Measurements from ENCODE around the gene ZNF629.

The ZNF629 gene

DNA sequence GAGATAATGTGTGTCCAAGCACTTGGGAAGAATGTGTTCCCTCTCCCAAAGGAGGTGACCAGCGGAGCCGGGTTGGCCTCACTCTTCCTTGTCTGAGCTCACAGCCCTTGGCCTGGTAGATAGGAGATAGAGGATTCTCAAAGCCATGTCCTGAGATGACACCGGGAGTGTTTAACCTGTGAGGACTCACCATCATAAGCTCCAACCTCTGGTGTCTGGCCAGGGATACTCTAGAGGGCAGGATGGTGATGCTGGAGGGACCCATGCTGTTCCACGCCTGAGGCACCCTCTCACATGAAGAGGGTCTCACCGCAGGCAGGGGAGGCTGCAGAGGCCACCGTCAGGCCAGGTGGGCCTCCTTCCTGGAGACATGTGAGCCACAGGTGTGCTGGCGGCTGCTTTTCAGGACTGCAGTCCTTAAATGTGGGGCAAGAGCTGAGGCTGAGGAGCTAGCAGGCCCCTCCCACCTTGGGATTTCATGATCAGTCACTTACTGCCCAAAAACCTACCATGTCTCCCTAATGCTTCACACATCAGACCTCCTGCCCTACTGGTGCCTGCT, 6.6 kb upstream of the ZNF629 start:
- ATAC-seq: no peak
- TF ChIP-seq ARNTL (CRISPR knock-in tag; IDR thresholded peaks at IDR 0.05; ENCODE audit: borderline replicate concordance, low read depth): no peak
- TF ChIP-seq ZNF8 (CRISPR knock-in tag; IDR thresholded peaks at IDR 0.05): no peak
- no peak for TF ChIP-seq CSDC2 (CRISPR knock-in tag; IDR thresholded peaks at IDR 0.05)
- TF ChIP-seq ESRRG (CRISPR knock-in tag; IDR thresholded peaks at IDR 0.05): no peak
- no peak for TF ChIP-seq SNAI2 (CRISPR knock-in tag; IDR thresholded peaks at IDR 0.05)
- TF ChIP-seq ZC3H10 (CRISPR knock-in tag; IDR thresholded peaks at IDR 0.05): no peak
- no peak for TF ChIP-seq CREB5 (CRISPR knock-in tag; IDR thresholded peaks at IDR 0.05; ENCODE audit: low read depth)
- no peak for TF ChIP-seq ZNF70 (CRISPR knock-in tag; IDR thresholded peaks at IDR 0.05)
- TF ChIP-seq GLIS3 (CRISPR knock-in tag; IDR thresholded peaks at IDR 0.05): no peak

DNA sequence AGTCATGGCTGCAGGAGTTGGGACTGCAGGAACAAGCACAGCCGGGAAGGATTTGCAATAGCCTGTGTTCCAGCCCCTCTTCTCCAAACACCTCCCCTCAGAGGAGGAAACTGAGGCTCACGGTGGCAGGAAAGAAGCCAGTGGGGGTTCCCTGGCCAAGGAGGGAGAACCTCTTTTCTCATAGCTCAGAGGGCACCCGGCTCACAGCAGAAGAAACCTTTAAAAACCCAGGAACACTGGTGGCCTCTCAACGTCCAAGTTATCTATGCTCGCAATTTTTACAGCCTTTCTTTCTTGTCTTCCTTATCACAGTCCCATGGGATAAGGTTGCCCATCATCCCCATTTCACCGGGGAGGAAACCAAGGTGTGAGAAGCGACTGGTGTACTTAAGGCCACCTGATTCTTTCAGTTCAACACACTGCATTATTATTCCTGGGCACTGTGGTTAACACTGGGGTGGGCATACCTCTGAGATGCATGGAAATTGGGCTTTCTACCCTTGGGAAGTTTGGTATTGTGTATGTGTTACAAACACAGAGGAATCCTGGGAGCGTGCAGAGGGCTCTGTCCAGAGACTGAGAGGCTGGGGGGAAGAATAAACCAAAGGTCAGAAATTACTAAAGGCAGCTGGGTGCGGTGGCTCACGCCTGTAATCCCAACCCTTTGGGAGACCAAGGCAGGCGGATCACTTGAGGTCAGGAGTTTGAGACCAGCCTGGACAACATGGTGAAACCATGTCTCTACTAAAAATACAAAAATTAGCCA, 791 bp upstream of the ZNF629 start:
- TF ChIP-seq, protein P1, sequence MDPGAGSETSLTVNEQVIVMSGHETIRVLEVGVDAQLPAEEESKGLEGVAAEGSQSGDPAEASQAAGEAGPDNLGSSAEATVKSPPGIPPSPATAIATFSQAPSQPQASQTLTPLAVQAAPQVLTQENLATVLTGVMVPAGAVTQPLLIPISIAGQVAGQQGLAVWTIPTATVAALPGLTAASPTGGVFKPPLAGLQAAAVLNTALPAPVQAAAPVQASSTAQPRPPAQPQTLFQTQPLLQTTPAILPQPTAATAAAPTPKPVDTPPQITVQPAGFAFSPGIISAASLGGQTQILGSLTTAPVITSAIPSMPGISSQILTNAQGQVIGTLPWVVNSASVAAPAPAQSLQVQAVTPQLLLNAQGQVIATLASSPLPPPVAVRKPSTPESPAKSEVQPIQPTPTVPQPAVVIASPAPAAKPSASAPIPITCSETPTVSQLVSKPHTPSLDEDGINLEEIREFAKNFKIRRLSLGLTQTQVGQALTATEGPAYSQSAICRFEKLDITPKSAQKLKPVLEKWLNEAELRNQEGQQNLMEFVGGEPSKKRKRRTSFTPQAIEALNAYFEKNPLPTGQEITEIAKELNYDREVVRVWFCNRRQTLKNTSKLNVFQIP (CRISPR knock-in tag; IDR thresholded peaks at IDR 0.05; ENCODE audit: borderline replicate concordance, low read depth): no peak
- TF ChIP-seq ZFP30 (CRISPR knock-in tag; IDR thresholded peaks at IDR 0.05) (no peak), BACH2 (CRISPR knock-in tag; IDR thresholded peaks at IDR 0.05; ENCODE audit: borderline replicate concordance) (no peak), TOX (CRISPR knock-in tag; IDR thresholded peaks at IDR 0.05; ENCODE audit: borderline replicate concordance) (no peak), GLIS3 (CRISPR knock-in tag; IDR thresholded peaks at IDR 0.05) (no peak), ZNF8 (CRISPR knock-in tag; IDR thresholded peaks at IDR 0.05) (no peak), PATZ1 (CRISPR knock-in tag; IDR thresholded peaks at IDR 0.05; ENCODE audit: borderline replicate concordance) (no peak), ZNF565 (CRISPR knock-in tag; conservative IDR thresholded peaks at IDR 0.05; ENCODE audit: low read depth) (no peak), ISL1 (CRISPR knock-in tag; IDR thresholded peaks at IDR 0.05) (no peak), CREB5 (CRISPR knock-in tag; IDR thresholded peaks at IDR 0.05; ENCODE audit: low read depth) (no peak), PPARA (CRISPR knock-in tag; IDR thresholded peaks at IDR 0.05; ENCODE audit: borderline replicate concordance) (no peak)
- TF ChIP-seq, protein P2, sequence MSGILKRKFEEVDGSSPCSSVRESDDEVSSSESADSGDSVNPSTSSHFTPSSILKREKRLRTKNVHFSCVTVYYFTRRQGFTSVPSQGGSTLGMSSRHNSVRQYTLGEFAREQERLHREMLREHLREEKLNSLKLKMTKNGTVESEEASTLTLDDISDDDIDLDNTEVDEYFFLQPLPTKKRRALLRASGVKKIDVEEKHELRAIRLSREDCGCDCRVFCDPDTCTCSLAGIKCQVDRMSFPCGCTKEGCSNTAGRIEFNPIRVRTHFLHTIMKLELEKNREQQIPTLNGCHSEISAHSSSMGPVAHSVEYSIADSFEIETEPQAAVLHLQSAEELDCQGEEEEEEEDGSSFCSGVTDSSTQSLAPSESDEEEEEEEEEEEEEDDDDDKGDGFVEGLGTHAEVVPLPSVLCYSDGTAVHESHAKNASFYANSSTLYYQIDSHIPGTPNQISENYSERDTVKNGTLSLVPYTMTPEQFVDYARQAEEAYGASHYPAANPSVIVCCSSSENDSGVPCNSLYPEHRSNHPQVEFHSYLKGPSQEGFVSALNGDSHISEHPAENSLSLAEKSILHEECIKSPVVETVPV (CRISPR knock-in tag; IDR thresholded peaks at IDR 0.05): no peak
- ATAC-seq: peak; percentile 2; the same call in 1 of the 3 replicates

- TF ChIP-seq ZNF70 (CRISPR knock-in tag; IDR thresholded peaks at IDR 0.05) (no peak), BACH2 (CRISPR knock-in tag; IDR thresholded peaks at IDR 0.05; ENCODE audit: borderline replicate concordance) (no peak), CREB5 (CRISPR knock-in tag; IDR thresholded peaks at IDR 0.05; ENCODE audit: low read depth) (no peak), TCF4 (CRISPR knock-in tag; IDR thresholded peaks at IDR 0.05; ENCODE audit: borderline replicate concordance) (no peak), ESRRG (CRISPR knock-in tag; IDR thresholded peaks at IDR 0.05) (no peak)
- ATAC-seq: peak; percentile 90
Measured at GRCh38 chr16:30786115-30786935, 680 bp downstream of the ZNF629 start.
